NK-92 treated with Interleukin-12 subunit alpha and Interleukin-12 subunit beta, amount 100 ng/mL, for 24 hours (cell line): Measurements from ENCODE around the gene TBC1D25.
A peak's percentile ranks its signal among the peaks of the same experiment; 100 is the strongest.

Experiments
- DNase-seq: peaks from one replicate; lab custom pipeline; 2025; lab: John Stamatoyannopoulos, UW

TBC1D25 gene, protein sequence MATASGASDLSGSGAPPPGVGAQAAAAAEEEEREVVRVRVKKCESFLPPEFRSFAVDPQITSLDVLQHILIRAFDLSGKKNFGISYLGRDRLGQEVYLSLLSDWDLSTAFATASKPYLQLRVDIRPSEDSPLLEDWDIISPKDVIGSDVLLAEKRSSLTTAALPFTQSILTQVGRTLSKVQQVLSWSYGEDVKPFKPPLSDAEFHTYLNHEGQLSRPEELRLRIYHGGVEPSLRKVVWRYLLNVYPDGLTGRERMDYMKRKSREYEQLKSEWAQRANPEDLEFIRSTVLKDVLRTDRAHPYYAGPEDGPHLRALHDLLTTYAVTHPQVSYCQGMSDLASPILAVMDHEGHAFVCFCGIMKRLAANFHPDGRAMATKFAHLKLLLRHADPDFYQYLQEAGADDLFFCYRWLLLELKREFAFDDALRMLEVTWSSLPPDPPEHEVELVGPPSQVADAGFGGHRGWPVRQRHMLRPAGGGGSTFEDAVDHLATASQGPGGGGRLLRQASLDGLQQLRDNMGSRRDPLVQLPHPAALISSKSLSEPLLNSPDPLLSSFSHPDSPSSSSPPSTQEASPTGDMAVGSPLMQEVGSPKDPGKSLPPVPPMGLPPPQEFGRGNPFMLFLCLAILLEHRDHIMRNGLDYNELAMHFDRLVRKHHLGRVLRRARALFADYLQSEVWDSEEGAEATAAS

DNA sequence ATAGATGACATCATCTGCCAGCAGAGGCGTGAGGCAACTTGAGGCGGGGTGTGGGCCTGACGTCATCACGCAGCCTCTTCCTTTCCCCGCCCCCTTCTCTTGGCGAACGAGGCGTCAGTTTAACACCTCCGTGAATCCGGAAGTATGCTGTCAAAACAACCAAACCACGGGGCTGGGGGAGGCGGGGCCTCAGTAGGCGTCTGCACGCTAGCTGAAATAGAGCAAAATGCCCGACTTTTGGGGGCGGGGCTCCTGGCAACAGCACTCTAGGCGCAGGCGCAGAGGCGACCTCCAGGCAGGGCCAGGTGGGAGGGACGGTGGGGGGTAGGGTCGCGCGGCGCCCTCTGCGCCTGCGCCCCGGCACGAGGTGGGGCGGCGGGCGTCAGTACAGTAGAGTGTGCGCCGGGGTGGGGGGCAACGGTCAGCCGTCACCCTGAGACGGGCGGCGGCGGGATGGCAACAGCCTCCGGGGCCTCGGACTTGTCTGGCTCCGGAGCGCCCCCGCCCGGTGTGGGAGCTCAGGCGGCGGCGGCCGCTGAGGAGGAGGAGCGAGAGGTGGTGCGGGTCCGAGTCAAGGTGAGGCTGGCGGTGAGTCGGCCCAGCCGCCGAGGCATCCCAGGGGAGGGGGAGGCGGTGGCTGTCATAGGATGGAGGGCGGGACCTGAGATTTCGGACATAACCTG lies at the start of gene TBC1D25:
TBC1D25 (plus strand) TSS at position 370 of the 683 bp plus-strand sequence; CDS start at position 454, 84 bp downstream.
- peak; percentile 96 for DNase-seq

- DNase-seq: no peak
These were observed 49.6 kb upstream of the TBC1D25 start for GRCh38 chrX:48489892-48490291.

GRCh38 chrX:48490661-48491060 lies 48.9 kb upstream of the TBC1D25 start:
- DNase-seq: no peak

DNA sequence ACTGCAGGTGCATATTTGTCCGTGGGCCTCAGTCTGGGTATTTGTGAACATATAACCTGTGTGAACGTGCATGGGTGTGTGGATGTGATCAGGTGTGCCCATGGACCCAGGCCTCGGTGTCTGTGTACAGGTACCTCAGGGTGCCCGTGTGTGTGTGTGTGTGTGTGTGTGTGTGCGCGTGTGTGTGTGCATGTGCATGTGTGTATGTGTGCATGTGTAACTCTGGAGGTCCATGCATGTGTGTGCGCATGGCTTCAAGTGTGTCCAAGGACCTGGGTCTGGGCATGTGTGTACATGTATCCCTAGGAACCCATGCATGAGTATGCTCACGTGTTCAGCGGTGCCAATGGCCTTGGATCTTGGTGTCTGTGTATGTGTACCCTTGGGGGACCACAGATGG lies 47.7 kb upstream of the TBC1D25 start:
- DNase-seq: no peak

- no peak for DNase-seq
These were observed 47.1 kb upstream of the TBC1D25 start for GRCh38 chrX:48492293-48492910.

DNA sequence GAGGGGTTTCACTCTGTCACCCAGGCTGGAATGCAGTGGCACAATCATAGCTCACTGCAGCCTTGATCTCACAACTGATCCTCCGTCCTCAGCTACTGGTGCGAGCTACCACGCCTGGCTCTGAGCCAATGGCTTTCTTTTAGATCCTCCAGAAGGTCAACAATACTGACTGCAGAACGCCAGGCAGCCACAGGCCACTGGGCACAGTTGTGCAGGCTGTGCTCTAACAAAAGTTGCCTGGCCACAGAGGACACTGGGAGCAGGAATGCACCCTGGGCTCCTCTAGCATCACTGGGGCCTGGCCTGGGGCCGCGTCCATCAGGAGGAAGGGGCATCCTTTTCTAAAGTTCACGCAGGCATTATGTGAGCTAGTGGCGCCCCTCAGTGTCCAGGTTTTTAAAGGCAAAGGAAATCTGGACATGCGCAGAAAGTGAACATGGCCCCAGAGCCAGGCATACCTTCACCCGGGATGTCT lies 45.6 kb upstream of the TBC1D25 start:
- no peak for DNase-seq

DNA sequence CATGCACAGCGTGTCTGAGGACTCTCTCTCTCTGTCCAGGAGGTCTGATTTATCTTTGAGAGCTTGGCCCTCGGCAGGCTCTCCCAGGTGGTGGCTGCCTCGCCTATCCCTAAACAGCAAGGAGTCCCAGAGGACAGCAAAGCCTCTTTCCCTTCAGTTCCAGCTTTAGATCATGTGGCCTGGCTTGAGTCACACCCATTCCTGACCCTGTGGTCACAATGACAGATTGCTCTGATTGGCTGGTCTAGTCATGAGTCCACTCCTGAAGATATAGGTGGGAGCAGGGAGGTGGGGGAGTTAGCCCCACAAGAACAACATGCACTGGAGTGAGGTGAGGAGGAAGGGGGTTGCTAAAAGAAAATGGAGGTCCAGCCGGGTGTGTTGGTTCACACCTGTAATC lies 42.9 kb upstream of the TBC1D25 start:
- DNase-seq: no peak

GRCh38 chrX:48497871-48498270 lies 41.6 kb upstream of the TBC1D25 start:
- DNase-seq: no peak

- no peak for DNase-seq
These were observed 41.1 kb upstream of the TBC1D25 start for GRCh38 chrX:48498374-48498809.

DNA sequence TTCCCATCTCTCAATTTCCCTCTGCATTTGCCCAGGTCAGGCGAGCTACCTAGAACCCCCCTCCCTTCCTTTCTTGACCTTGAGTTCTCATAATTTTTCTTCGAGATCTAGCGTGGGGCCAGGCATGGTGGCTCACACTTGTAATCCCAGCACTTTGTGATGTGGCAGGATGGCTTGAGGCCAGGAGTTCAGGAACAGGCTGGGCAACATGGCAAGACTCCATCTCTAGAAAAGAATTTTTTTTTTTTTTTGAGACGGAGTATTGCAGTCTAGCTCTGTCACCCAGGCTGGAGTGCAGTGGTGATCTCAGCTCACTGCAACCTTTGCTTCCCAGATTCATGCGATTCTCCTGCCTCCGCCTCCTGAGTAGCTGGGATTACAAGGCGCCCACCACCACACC lies 35.3 kb upstream of the TBC1D25 start:
- DNase-seq: no peak

DNA sequence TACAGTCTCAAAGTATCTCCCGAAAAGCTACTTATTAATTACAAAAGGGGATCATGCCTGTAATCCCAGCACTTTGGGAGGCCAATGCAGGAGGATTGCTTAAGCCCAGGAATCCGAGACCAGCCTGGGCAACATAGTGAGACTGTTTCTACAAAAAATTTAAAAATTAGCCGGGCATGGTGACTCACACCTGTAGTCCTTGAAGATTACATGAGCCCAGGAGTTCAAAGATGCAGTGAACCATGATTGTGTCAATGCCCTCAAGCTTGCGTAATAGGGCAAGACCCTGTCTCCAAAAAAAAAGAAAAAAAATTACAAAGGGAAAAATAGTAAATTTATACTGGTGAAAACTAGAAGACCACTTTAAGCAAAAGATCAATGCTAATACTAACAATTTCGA lies 34.0 kb upstream of the TBC1D25 start:
- no peak for DNase-seq

DNA sequence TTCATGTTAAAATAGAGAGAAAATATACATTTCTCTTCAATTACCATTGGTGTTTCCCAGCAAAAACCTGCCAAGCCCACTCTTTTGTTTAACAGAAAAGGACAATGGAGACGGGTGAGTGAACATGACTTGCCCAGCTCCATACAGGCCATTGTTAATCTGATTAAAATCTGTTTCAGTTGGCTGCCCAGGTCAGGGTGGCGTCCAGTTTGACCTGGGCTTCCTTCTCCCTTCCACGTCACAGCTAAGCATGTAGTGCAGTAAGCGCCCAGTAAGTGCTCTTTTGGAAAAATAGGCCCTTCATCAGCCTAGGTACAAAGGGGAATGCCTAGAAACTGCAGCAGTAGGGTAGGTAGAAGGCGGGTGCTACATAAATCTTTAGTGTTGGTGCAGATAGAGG lies 32.3 kb upstream of the TBC1D25 start:
- no peak for DNase-seq

GRCh38 chrX:48508400-48509244 lies 30.9 kb upstream of the TBC1D25 start, which contains the start of gene PORCN:
PORCN (plus strand) TSS chrX:48508992; CDS start chrX:48509821, 829 bp downstream.
- DNase-seq: peak; percentile 76

GRCh38 chrX:48509245-48509590 lies 30.3 kb upstream of the TBC1D25 start:
- no peak for DNase-seq

GRCh38 chrX:48509619-48510018 lies 29.9 kb upstream of the TBC1D25 start:
- no peak for DNase-seq

DNA sequence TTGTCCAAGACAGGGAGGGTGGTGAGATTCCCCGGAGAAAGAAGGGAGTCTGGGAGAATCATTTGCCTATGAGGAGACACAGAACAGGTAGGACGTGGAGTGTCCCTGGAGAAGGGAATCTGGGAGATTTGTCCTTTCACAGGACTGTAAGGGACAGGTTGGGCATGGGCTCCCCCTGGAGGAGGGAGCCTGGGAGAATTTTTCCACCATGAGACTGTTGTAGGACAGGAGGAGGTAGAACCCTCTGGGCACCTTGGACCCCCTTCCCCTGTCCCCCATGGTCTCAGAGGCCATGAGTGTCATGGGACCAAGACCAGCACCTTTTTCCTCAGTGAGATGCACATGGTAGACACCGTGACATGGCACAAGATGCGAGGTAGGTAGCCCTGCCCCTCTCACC lies 28.0 kb upstream of the TBC1D25 start:
- DNase-seq: no peak

- DNase-seq: no peak
These were observed 27.1 kb upstream of the TBC1D25 start for GRCh38 chrX:48512371-48512935.

GRCh38 chrX:48513670-48514069 lies 25.8 kb upstream of the TBC1D25 start:
- DNase-seq: no peak

- DNase-seq: no peak
These were observed 25.2 kb upstream of the TBC1D25 start for GRCh38 chrX:48514126-48514806.

GRCh38 chrX:48514868-48515460 lies 24.6 kb upstream of the TBC1D25 start:
- DNase-seq: no peak
